Ectodermal cell (in vitro differentiated cells): ENCODE measurements around the gene SYNPO.

Experiments used
- H3K27ac ChIP-seq: 2 replicates; pipeline ENCODE4 v1.7.0; 2013; ENCODE audit warnings: mild to moderate bottlenecking, low read depth, low read length; ENCODE audit not compliant: insufficient read depth, poor library complexity, severe bottlenecking
- H3K27me3 ChIP-seq: 2 replicates; pipeline ENCODE4 v1.7.0; 2013; ENCODE audit warnings: mild to moderate bottlenecking, low read length; ENCODE audit not compliant: insufficient read depth, control insufficient read depth, poor library complexity, severe bottlenecking
- H3K36me3 ChIP-seq: one replicate; pipeline ENCODE4 v1.7.0; 2013; ENCODE audit warnings: low read length; ENCODE audit not compliant: control insufficient read depth, insufficient read depth
- H3K4me1 ChIP-seq: one replicate; pipeline ENCODE4 v1.7.0; 2013; ENCODE audit warnings: low read length; ENCODE audit not compliant: control insufficient read depth, insufficient read depth
- H3K4me3 ChIP-seq: 2 replicates; pipeline ENCODE4 v1.7.0; 2013; ENCODE audit warnings: low read depth, low read length, control low read depth; ENCODE audit not compliant: insufficient read depth
- H3K9me3 ChIP-seq: 2 replicates; pipeline ENCODE4 v1.7.0; 2013; ENCODE audit warnings: mild to moderate bottlenecking, low read length, moderate library complexity; ENCODE audit not compliant: control insufficient read depth
- WGBS, 2 experiments: methylation state at CpG; one replicate each; pipeline ENCODE4 v1.1.7; 2013; ENCODE audit warnings: missing lambda C conversion rate in 2 of 2; 5-methylcytosine and 5-hydroxymethylcytosine counted together

Gene SYNPO

DNA sequence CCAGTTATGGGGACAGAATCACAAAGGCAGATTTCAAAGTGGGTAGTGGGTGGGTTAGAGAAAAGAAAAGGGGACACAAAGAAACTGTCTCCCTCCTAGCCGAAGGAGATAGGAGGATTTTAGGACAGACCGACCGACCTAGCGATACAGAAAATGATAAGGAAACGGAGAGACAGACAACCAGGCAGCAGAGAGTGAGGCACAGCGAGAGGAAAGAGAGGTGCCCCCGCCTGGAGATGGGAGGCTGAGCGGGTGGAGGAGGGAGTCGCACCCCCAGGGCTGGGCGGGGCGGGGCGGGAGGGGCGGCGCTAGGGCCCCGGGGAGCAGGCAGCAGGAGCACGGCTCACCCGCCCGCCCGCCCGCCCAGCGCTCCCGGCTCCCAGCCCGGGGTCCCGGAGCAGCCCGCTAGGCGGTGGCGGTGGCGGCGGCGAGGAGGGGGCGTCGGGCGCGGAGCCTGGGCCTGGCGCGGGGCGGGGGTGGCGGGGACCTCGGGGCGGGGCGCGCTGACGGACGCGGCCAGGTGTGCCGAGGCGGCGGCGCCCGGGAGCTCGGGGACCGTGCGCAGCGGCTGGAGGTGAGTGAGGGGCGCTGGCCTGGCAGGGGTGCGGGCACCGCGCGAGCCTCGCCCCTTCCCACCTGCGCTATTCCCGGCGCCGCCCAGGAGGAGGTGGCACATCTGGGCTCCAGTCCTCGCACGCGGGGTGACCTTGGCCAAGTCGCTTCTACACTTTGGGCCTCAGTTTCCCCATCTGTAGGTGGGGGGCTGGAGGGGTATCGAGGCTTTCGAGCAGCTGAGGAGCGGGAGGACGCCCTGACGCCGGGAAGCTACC, 15.9 kb upstream of the SYNPO start:
- H3K4me3 ChIP-seq: peak overlapping the region; percentile 43
- no peak overlapping the region for H3K27ac ChIP-seq
- peaks cover 21% of the 10 kb centered on the region for H3K27me3 ChIP-seq
- no peaks in the 10 kb centered on the region for H3K9me3 ChIP-seq
- peaks cover 32% of the 10 kb centered on the region for H3K4me1 ChIP-seq
- no peaks in the 10 kb centered on the region for H3K36me3 ChIP-seq
- WGBS, 2 experiments: 5 to 6% methylated on average over 74 of the region's 74 CpGs

DNA sequence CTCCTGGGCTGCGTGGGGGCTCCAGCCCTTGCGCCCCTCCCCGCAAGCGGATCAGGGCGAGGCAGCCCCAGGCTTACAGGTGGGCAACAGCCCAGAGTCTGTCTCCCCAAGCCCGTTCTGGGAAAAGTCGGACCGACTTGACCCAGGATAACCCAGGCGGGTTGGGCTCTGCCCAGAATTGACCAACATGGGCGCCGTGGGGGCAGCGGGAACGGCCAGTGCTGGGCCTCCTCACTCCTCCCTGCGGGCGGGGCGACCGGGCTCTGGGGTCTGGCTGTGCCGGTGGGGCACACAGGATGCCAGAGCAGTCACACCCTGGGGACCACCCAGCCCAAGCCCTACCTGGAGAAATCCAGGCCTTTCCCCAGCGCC, 15.3 kb upstream of the SYNPO start:
- H3K27ac ChIP-seq: no peak overlapping the region
- 64 to 66% methylated on average over 19 of the region's 19 CpGs for WGBS, 2 experiments

DNA sequence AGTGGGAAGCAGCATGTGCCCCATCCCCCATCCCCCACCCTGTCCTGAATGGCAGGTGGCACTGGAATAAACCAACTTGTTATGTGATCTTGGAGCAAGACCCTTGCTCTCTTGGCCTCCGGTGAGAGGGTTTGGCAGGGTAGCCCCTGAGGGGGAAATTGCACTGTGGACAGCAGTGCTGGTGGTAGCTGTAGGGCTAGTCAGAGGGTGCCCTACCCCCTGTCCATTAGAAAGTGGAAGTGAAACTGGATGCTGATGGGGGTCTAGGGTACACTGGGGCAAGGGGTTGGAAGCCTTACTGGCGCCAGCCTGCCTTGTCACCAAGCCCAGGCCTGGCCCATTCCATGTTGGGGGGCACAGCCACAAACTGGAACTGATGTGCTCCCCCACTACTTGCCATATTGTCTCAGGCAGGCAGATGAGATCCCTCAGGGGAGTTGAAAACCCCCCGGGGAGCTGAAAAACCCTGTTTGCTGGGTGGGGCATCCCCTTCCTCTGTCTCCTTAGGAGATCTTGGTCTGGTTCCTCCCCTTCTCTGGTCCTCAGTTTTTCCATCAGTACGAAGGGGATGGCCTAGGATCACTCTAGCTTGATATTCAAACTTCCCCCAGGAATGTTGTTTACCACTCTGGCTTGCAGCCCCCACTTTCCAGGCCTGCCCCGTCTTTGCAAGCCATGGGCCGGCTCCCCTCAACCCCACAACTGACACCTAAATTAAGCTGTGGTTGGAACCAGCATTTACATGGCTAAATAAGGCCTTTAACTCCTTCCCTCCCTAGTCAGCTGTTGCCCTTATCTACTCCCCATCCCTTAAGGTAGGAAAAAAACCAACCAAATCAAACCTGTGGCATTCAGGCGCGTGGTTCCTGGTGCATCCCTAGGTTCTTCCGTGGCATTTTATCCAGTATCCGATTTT, 14.4 kb upstream of the SYNPO start:
- Histone ChIP-seq H3K9me3 (no peaks in the 10 kb centered on the region), H3K27me3 (peaks cover 21% of the 10 kb centered on the region), H3K27ac (no peak overlapping the region), H3K4me1 (peaks cover 31% of the 10 kb centered on the region), H3K36me3 (no peaks in the 10 kb centered on the region), H3K4me3 (no peak overlapping the region)
- WGBS, 2 experiments: 89 to 90% methylated on average over 10 of the region's 10 CpGs

More for the DNA sequence above, 15.3 kb upstream of the SYNPO start:
- Histone ChIP-seq H3K9me3 (no peaks in the 10 kb centered on the region), H3K4me3 (peak overlapping the region; percentile 43), H3K4me1 (peaks cover 28% of the 10 kb centered on the region), H3K27me3 (peaks cover 21% of the 10 kb centered on the region), H3K36me3 (no peaks in the 10 kb centered on the region)

DNA sequence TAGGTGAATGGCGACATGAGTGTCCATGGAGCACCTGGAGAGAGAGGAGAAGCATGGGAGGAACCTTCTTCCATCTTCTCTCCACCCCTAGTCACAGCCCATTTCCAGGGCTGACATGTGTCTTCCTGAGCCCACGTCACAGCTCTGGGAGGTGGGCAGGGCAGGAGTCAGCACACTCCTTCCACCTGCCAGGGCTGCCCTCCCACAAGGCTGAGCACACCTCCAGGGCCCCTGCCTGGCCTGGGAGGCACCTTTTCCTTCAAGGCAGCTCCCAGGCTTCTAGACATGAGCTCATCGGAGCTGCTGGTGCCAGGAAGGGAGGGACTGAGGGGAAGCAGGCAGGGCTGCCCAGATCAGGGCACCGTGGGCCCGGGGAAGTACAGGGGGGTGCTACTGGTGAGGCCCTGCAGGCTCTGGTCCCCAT, 13.6 kb upstream of the SYNPO start:
- H3K4me3 ChIP-seq: no peak overlapping the region
- H3K27me3 ChIP-seq: peaks cover 21% of the 10 kb centered on the region
- peaks cover 29% of the 10 kb centered on the region for H3K4me1 ChIP-seq
- H3K9me3 ChIP-seq: no peaks in the 10 kb centered on the region
- no peak overlapping the region for H3K27ac ChIP-seq
- WGBS, 2 experiments: 88 to 91% methylated on average over 5 of the region's 5 CpGs
- H3K36me3 ChIP-seq: no peaks in the 10 kb centered on the region

DNA sequence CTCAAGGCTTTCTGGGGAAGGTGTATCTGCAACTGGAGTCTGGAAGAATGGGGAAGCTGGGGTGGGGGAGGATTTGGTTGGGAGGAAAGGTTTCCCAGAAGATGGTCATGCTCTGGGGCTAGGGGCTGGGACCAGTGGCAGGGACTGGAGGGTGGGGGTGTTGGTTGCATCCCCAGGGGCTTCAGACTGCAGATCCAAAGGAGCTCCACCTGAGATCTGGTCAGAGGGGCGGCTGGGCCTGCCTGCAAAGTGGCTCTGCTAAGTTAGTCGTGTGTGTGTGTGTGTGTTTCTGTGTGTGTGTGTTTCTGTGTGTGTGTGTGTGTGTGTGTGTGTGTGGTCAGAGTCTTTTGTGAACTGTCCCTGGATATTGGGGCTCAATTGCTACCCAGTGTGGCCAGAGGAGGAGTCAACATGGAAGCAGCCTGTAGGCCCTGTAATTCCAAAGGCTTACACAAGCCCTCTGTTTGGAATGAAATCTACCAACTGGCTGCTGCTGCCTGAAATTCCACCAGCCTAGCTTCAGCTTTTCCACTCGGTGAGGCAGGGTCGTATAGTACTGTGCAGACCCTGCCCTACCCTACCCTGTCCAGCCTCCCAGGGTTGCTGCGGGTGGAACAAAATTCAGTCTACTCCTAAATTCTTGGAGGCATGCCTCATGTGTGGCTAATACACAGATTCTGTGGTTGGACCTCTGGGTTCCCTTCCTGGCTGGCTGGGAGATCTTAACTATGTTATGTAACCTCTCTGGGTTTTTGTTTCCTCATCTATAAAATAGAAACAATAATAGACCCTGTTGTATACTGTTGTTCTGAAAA, 12.5 kb upstream of the SYNPO start:
- no peaks in the 10 kb centered on the region for H3K9me3 ChIP-seq
- H3K36me3 ChIP-seq: no peaks in the 10 kb centered on the region
- peaks cover 21% of the 10 kb centered on the region for H3K27me3 ChIP-seq
- H3K27ac ChIP-seq: no peak overlapping the region
- 87 to 88% methylated on average over 5 of the region's 5 CpGs for WGBS, 2 experiments
- H3K4me3 ChIP-seq: no peak overlapping the region
- H3K4me1 ChIP-seq: peaks cover 23% of the 10 kb centered on the region

DNA sequence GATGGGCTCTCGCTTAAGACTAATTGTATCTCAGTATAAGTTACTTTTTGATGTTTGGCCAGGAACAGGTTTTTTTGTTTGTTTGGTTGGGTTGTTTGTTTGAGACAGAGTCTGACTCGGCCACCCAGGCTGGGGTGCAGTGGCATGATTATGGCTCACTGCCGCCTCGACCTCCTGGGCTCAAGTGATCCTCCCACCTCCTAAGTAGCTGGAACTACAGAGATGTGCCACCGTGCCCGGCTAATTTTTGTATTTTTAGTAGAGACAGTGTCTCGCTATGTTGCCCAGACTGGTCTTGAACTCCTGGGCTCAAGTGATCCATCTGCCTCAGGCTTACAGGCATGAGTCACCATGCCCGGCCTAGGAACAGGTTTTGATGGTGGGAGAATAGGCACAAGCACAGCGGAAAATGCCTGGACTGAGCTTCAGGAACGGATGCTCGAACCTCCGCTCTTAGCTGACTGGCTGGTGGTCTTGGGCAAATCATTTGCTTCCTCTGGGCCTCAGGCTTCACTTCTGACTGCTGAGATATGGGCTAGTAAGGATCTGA, 11.4 kb upstream of the SYNPO start:
- Histone ChIP-seq H3K27me3 (peaks cover 18% of the 10 kb centered on the region), H3K4me3 (no peak overlapping the region), H3K27ac (no peak overlapping the region), H3K36me3 (no peaks in the 10 kb centered on the region), H3K4me1 (peaks cover 15% of the 10 kb centered on the region), H3K9me3 (no peaks in the 10 kb centered on the region)
- 92 to 96% methylated on average over 12 of the region's 12 CpGs for WGBS, 2 experiments

DNA sequence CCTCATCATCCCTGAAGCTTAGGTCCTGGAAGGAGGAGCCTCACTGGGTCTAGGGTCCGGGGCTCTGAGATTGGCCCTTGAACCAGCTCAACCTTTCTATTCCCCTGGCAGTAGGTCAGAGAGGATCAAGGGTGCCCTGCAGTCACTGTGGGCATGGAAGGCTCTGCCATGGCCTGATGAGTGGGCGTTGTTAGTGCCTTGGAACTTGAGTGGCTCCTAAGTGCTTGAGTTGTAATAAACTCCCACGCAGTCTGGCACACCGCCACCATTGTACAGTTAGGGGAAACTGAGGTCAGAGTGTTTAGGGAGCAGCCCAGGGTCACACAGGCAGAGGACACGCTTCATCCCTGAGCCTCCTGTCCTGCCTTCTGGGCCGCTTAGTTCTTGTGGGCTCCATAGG, 10.4 kb upstream of the SYNPO start:
- 93 to 96% methylated on average over 6 of the region's 6 CpGs for WGBS, 2 experiments
- Histone ChIP-seq H3K27ac (no peak overlapping the region), H3K36me3 (no peaks in the 10 kb centered on the region), H3K9me3 (no peaks in the 10 kb centered on the region), H3K27me3 (peaks cover 10% of the 10 kb centered on the region), H3K4me1 (peaks cover 11% of the 10 kb centered on the region), H3K4me3 (no peak overlapping the region)

DNA sequence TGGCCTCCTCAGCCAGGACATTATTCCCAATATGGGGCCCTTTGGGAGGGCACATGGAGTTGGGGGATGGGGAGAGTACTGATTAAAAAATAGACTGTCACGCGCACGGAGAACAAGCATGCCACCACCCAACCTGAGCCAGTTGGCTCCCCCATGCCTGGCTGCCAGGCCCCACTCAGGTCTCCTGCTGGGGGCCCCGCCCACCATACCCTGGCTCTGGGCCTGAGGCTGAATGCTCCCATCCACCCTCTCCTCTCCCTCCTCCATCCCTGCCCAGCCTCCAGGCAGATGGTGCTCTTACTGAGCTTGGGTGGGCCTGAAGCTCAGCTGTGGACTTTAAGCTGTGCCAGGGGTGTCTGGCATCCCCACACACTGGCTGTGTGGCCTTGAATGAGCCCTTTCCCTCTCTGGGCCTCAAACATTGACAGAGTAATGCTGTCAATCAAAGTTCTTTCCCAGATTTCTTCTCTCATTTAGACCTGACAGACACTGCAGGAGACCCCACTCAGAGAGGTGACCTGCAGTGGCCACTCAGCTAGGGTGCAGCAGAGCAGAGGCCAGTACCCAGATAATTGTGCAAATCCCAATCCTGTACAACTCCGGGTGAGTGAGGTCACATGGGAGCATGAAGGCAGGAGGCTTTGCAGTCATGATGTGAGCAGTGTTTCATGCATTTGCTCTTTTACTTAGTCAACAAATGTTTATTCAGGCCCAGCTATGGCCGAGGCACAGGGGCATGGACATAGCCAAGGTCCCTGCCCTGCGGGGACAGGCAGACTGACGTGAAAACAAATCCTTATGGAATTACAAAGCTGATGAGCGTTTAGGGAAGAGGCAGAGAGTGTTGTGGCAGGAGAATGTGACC, 9.8 kb upstream of the SYNPO start:
- H3K4me3 ChIP-seq: no peak overlapping the region
- peaks cover 3% of the 10 kb centered on the region for H3K27me3 ChIP-seq
- H3K27ac ChIP-seq: no peak overlapping the region
- peaks cover 6% of the 10 kb centered on the region for H3K4me1 ChIP-seq
- H3K9me3 ChIP-seq: no peaks in the 10 kb centered on the region
- H3K36me3 ChIP-seq: no peaks in the 10 kb centered on the region
- WGBS, 2 experiments: 87 to 91% methylated on average over 9 of the region's 9 CpGs

DNA sequence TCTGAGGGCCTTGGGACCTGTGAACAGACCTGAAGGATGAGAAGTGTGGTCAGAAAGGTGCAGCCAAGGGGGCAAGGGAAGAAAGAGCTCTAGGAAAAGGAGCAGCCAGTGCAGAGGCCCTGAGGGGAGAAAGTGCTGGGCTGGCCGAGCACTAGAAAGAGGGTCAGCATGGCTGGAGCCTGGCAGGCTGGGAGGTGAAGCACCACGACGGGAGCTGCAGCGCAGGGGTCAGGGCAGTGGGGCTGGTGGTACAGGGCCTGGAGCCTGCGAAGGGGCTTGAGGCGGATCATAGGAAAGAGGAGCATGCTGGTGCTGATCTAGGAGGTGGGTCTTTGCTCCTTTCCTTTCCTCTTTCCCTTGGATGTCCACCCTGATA, 9.1 kb upstream of the SYNPO start:
- no peaks in the 10 kb centered on the region for H3K27me3 ChIP-seq
- no peak overlapping the region for H3K4me3 ChIP-seq
- H3K27ac ChIP-seq: no peak overlapping the region
- 79 to 83% methylated on average over 6 of the region's 6 CpGs for WGBS, 2 experiments
- no peaks in the 10 kb centered on the region for H3K36me3 ChIP-seq
- H3K9me3 ChIP-seq: no peaks in the 10 kb centered on the region
- H3K4me1 ChIP-seq: peaks cover 3% of the 10 kb centered on the region
